HFFc6 (cell line): ENCODE measurements around the gene FARP1. TPM values are rescaled to one million over a fixed set of nuclear protein-coding genes. Genes with fewer than 3 reads are reported as not detected.

Experiments used
- DNase-seq: peaks from one replicate; pipeline ENCODE4 v3.0.0-alpha.2; 2018
- H3K27ac Mint-ChIP-seq: 2 replicates; pipeline ENCODE4 v1.8.0; 2020; ENCODE audit warnings: mild to moderate bottlenecking, mixed read lengths
- H3K27me3 Mint-ChIP-seq: 2 replicates; pipeline ENCODE4 v1.8.0; 2021; ENCODE audit warnings: mild to moderate bottlenecking, moderate library complexity, mixed read lengths; ENCODE audit not compliant: insufficient read depth
- H3K36me3 Mint-ChIP-seq: 2 replicates; pipeline ENCODE4 v1.8.0; 2021; ENCODE audit warnings: low read depth, mixed read lengths
- H3K4me1 Mint-ChIP-seq: 2 replicates; pipeline ENCODE4 v1.8.0; 2020; ENCODE audit warnings: low read depth, mixed read lengths
- H3K4me3 Mint-ChIP-seq: 2 replicates; pipeline ENCODE4 v1.8.0; 2020; ENCODE audit warnings: mild to moderate bottlenecking, moderate library complexity, mixed read lengths
- H3K9me3 Mint-ChIP-seq: 2 replicates; pipeline ENCODE4 v1.8.0; 2020; ENCODE audit warnings: mild to moderate bottlenecking, mixed read lengths
- CTCF ChIP-seq: fragments of 200-600 bp; sonication (generic); IDR thresholded peaks from 2 replicates; pipeline ENCODE4 v1.5.0; 2021; ENCODE audit warnings: antibody characterized with exemption, mild to moderate bottlenecking
- total RNA-seq, 6 experiments: library from RNA; stranded (reverse); fragmentation: NEBNext Ultra II Directional; extraction: Animal tissue kit (Norgen Biotek cat#: 25700); gene quantifications; 2 replicates in 1 of 6; 3 replicates in 5 of 6; pipeline ENCODE4 v1.2.3, GENCODE V29; 2021

Gene FARP1
- total RNA-seq, 6 experiments from 2014 or later, result 140 to 181 (median 150) TPM

GRCh38 chr13:98285317-98285716, 142.4 kb downstream of the FARP1 start:
- Mint-ChIP-seq H3K4me1 (no peaks in the 10 kb centered on the region; the same call in 1 of the 2 replicates), H3K4me3 (no peak overlapping the region)

GRCh38 chr13:98285852-98286594, 143.1 kb downstream of the FARP1 start:
- H3K27me3 Mint-ChIP-seq, result no peaks in the 10 kb centered on the region; the same call in 1 of the 2 replicates
- no peak overlapping the region for H3K27ac Mint-ChIP-seq
- no peaks in the 10 kb centered on the region for H3K9me3 Mint-ChIP-seq
- TF ChIP-seq CTCF, result no peak
- no peak overlapping the region for H3K4me3 Mint-ChIP-seq
- peaks cover 7% of the 10 kb centered on the region; the same call in 1 of the 2 replicates for H3K36me3 Mint-ChIP-seq
- no peak for DNase-seq
- H3K4me1 Mint-ChIP-seq, result no peaks in the 10 kb centered on the region; the same call in 1 of the 2 replicates

More at GRCh38 chr13:98285317-98285716, 142.4 kb downstream of the FARP1 start:
- TF ChIP-seq CTCF, result no peak
- Mint-ChIP-seq H3K36me3 (peaks cover 7% of the 10 kb centered on the region; the same call in 1 of the 2 replicates), H3K27ac (no peak overlapping the region), H3K9me3 (no peaks in the 10 kb centered on the region), H3K27me3 (no peaks in the 10 kb centered on the region; the same call in 1 of the 2 replicates)
- no peak for DNase-seq

GRCh38 chr13:98286799-98287198, 143.9 kb downstream of the FARP1 start:
- Mint-ChIP-seq H3K9me3 (no peaks in the 10 kb centered on the region), H3K36me3 (peaks cover 12% of the 10 kb centered on the region; the same call in 1 of the 2 replicates), H3K27me3 (no peaks in the 10 kb centered on the region; the same call in 1 of the 2 replicates), H3K4me1 (no peaks in the 10 kb centered on the region; the same call in 1 of the 2 replicates), H3K4me3 (no peak overlapping the region), H3K27ac (no peak overlapping the region)
- DNase-seq, result no peak
- TF ChIP-seq CTCF, result no peak

- Mint-ChIP-seq H3K9me3 (no peaks in the 10 kb centered on the region), H3K4me1 (peaks cover 6% of the 10 kb centered on the region), H3K27ac (no peak overlapping the region)
These were observed 145.3 kb downstream of the FARP1 start for GRCh38 chr13:98288211-98288610.

GRCh38 chr13:98289339-98289945, 146.5 kb downstream of the FARP1 start:
- TF ChIP-seq CTCF, result no peak
- peaks cover 12% of the 10 kb centered on the region; the same call in 1 of the 2 replicates for H3K36me3 Mint-ChIP-seq
- no peaks in the 10 kb centered on the region; the same call in 1 of the 2 replicates for H3K27me3 Mint-ChIP-seq
- peaks cover 18% of the 10 kb centered on the region for H3K4me1 Mint-ChIP-seq
- DNase-seq, result no peak
- H3K27ac Mint-ChIP-seq, result no peak overlapping the region
- no peak overlapping the region for H3K4me3 Mint-ChIP-seq
- no peaks in the 10 kb centered on the region for H3K9me3 Mint-ChIP-seq

More at GRCh38 chr13:98288211-98288610, 145.3 kb downstream of the FARP1 start:
- Mint-ChIP-seq H3K36me3 (peaks cover 12% of the 10 kb centered on the region; the same call in 1 of the 2 replicates), H3K4me3 (no peak overlapping the region), H3K27me3 (no peaks in the 10 kb centered on the region; the same call in 1 of the 2 replicates)
- TF ChIP-seq CTCF, result no peak
- no peak for DNase-seq
